ENCODE results near the gene CIART. TPM values are rescaled to one million over a fixed set of nuclear protein-coding genes. Genes with fewer than 3 reads are reported as not detected.

Gene CIART
- total RNA-seq, 1 experiment from 2014 or later = 3.4 TPM

- Histone ChIP-seq H3K27me3 (ENCODE audit: control insufficient read depth, insufficient read depth, low read length) (no peaks in the 10 kb centered on the region), H3K9me3 (ENCODE audit: control insufficient read depth, insufficient read depth, low read depth, low read length) (no peaks in the 10 kb centered on the region), H3K36me3 (ENCODE audit: control insufficient read depth, insufficient read depth, low read length) (peaks cover 4% of the 10 kb centered on the region; the same call in 1 of the 2 replicates), H3K27ac (ENCODE audit: low read length) (no peak overlapping the region), H3K4me3 (ENCODE audit: low read depth in 2 of 2, low read length in 2 of 2) (no peak overlapping the region), H3K4me1 (ENCODE audit: control insufficient read depth, insufficient read depth, low read length) (no peaks in the 10 kb centered on the region)
- no peak for TF ChIP-seq TCF7L2 (IDR thresholded peaks at IDR 0.05; ENCODE audit: low read depth, low read length)
- no peak for TF ChIP-seq POLR2AphosphoS5 (IDR thresholded peaks at IDR 0.05; ENCODE audit: low read depth, low read length)
- no peak for TF ChIP-seq SIN3A (IDR thresholded peaks at IDR 0.05; ENCODE audit: borderline replicate concordance, insufficient read depth, low read depth, low read length)
- in situ Hi-C loops (cut with HindIII; ENCODE audit: low pct_unique_long_range_greater_than_20kb, low sequenced_read_pairs) = no loop called here
- intact Hi-C loops (cut with micrococcal nuclease; ENCODE audit: unreplicated experiment) = no loop called here
- ChIA-PET CTCF (interaction anchor here (0.6 to 1.0 kb wide), 2 partner anchors 8 to 22 kb away, joined by 3 to 4 read pairs; no protein-coding TSS in a partner anchor), POLR2A (interaction anchor here (0.6 kb wide), 1 partner anchor 8 kb away, joined by 4 read pairs; no protein-coding TSS in a partner anchor)
- DNase-seq (ENCODE audit: low read depth, low spot score) (no peak), ATAC-seq (no peak)
- no TSS peak for BruUV-seq (replicated peaks)
Observed at GRCh38 chr1:150273311-150273710, 9.0 kb upstream of the CIART start.

- POLR2A ChIA-PET = interaction anchor here (1.2 kb wide), 1 partner anchor 12 kb away, joined by 3 read pairs; no protein-coding TSS in a partner anchor
- no peak overlapping the region for H3K4me3 ChIP-seq (ENCODE audit: low read depth in 2 of 2, low read length in 2 of 2)
- DNase-seq (ENCODE audit: low read depth, low spot score) = no peak
- H3K27me3 ChIP-seq (ENCODE audit: control insufficient read depth, insufficient read depth, low read length) = no peaks in the 10 kb centered on the region
- H3K36me3 ChIP-seq (ENCODE audit: control insufficient read depth, insufficient read depth, low read length) = no peaks in the 10 kb centered on the region
- no peak for TF ChIP-seq SIN3A (IDR thresholded peaks at IDR 0.05; ENCODE audit: borderline replicate concordance, insufficient read depth, low read depth, low read length)
- TF ChIP-seq REST (IDR thresholded peaks at IDR 0.05; ENCODE audit: insufficient read depth in 1 of 2, low read depth in 2 of 2, low read length in 1 of 2) = no peak
- TF ChIP-seq POLR2AphosphoS5 (IDR thresholded peaks at IDR 0.05; ENCODE audit: low read depth, low read length) = no peak
- no peak for TF ChIP-seq TCF7L2 (IDR thresholded peaks at IDR 0.05; ENCODE audit: low read depth, low read length)
- no peak for TF ChIP-seq CTCF (IDR thresholded peaks at IDR 0.05)
- ATAC-seq = no peak
- H3K27ac ChIP-seq (ENCODE audit: low read length) = no peak overlapping the region
- 0 out of 2 replicates have a peak, but pooled peaks cover 4% of the 10 kb centered on the region for H3K4me1 ChIP-seq (ENCODE audit: control insufficient read depth, insufficient read depth, low read length)
- BruUV-seq (replicated peaks) = no TSS peak
- no peaks in the 10 kb centered on the region for H3K9me3 ChIP-seq (ENCODE audit: control insufficient read depth, insufficient read depth, low read depth, low read length)
- CTCF ChIA-PET = interaction anchor here (1.0 to 2.0 kb wide), 2 partner anchors 22 to 24 kb away, joined by 3 to 14 read pairs; partner anchors contain the start of gene CA14
- intact Hi-C loops (cut with micrococcal nuclease; ENCODE audit: unreplicated experiment) = no loop called here
- in situ Hi-C loops (cut with HindIII; ENCODE audit: low pct_unique_long_range_greater_than_20kb, low sequenced_read_pairs) = no loop called here
Observed at GRCh38 chr1:150280138-150280707, 2.1 kb upstream of the CIART start.

All from Panc1 (cell line).